ENCODE measurements around the gene PMP22.

- TF ChIP-seq, protein P1, sequence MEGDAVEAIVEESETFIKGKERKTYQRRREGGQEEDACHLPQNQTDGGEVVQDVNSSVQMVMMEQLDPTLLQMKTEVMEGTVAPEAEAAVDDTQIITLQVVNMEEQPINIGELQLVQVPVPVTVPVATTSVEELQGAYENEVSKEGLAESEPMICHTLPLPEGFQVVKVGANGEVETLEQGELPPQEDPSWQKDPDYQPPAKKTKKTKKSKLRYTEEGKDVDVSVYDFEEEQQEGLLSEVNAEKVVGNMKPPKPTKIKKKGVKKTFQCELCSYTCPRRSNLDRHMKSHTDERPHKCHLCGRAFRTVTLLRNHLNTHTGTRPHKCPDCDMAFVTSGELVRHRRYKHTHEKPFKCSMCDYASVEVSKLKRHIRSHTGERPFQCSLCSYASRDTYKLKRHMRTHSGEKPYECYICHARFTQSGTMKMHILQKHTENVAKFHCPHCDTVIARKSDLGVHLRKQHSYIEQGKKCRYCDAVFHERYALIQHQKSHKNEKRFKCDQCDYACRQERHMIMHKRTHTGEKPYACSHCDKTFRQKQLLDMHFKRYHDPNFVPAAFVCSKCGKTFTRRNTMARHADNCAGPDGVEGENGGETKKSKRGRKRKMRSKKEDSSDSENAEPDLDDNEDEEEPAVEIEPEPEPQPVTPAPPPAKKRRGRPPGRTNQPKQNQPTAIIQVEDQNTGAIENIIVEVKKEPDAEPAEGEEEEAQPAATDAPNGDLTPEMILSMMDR (IDR thresholded peaks at IDR 0.05; ENCODE audit: low read depth, low read length), result no peak
- no peak for TF ChIP-seq EZH2phosphoT487 (IDR thresholded peaks at IDR 0.05; ENCODE audit: low read depth)
These were observed 85.0 kb downstream of the PMP22 start for GRCh38 chr17:15180121-15180561.
